ENCODE data around the gene PIGK.
"Not testable (repeated sequence)": the region's sequence is repeated elsewhere in the genome, so short reads cannot be mapped to it uniquely, and the experiment has no call there.

DNA sequence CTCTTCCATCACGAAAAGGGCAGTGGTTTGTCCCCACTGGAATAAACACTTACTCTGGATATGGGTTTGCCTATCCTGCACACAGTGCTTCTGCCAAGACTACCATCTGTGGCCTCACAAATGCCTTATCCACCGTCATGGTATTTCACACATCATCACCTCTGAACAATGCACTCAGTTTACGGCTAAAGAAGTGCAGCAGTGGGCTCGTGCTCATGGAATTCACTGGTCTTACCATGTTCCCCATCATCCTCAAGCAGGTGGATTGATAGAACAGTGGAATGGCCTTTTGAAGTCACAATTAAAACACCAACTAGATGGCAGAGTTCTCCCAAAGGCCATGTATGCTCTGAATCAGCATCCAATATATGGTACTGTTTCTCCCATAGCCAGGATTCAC, 32.3 kb downstream of the PIGK start:
- TF ChIP-seq, protein P1, sequence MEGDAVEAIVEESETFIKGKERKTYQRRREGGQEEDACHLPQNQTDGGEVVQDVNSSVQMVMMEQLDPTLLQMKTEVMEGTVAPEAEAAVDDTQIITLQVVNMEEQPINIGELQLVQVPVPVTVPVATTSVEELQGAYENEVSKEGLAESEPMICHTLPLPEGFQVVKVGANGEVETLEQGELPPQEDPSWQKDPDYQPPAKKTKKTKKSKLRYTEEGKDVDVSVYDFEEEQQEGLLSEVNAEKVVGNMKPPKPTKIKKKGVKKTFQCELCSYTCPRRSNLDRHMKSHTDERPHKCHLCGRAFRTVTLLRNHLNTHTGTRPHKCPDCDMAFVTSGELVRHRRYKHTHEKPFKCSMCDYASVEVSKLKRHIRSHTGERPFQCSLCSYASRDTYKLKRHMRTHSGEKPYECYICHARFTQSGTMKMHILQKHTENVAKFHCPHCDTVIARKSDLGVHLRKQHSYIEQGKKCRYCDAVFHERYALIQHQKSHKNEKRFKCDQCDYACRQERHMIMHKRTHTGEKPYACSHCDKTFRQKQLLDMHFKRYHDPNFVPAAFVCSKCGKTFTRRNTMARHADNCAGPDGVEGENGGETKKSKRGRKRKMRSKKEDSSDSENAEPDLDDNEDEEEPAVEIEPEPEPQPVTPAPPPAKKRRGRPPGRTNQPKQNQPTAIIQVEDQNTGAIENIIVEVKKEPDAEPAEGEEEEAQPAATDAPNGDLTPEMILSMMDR (IDR thresholded peaks at IDR 0.05): not testable (repeated sequence)
- TF ChIP-seq POLR2A (IDR thresholded peaks at IDR 0.05): not testable (repeated sequence)

All from tibial nerve (tissue), 3 donors.